IMR-90 (cell line): ENCODE data around the gene SLC6A11. TPM values are rescaled to one million over a fixed set of nuclear protein-coding genes. Genes with fewer than 3 reads are reported as not detected.

Experiments used
- ATAC-seq: fragments of 200-7000 bp; cut with Tn5 transposase; 2 replicates; pipeline ENCODE4 v1.9.1; 2020; ENCODE audit warnings: low read depth, mild to moderate bottlenecking, moderate library complexity
- BruUV-seq: library from RNA; stranded (reverse); fragments of 400-500 nt; replicated peaks from 2 replicates; lab custom pipeline; 2021; lab: Mats Ljungman, UMichigan
- CTCF ChIA-PET: fragments of 300-600 bp; formaldehyde crosslinking; extraction: SDS; loops from one replicate; lab custom pipeline; 2021; ENCODE audit warnings: antibody characterized with exemption; lab: Yijun Ruan, JAX
- POLR2A ChIA-PET: fragments of 300-600 bp; sonication (Branson Sonifier 250); formaldehyde crosslinking; loops from one replicate; lab custom pipeline; 2022; ENCODE audit warnings: antibody characterized with exemption; ENCODE audit not compliant: unreplicated experiment; lab: Charles Lee
- DNase-seq: peaks from one replicate; pipeline ENCODE4 v3.0.0; 2013
- H2AFZ ChIP-seq: replicated peaks from 2 replicates; pipeline ENCODE3; 2013; ENCODE audit warnings: low read length, mild to moderate bottlenecking; ENCODE audit not compliant: poor library complexity
- H2AK5ac ChIP-seq: 2 replicates; pipeline ENCODE4 v1.6.1; 2013; ENCODE audit warnings: low read depth, low read length, inconsistent platforms
- H2AK9ac ChIP-seq: replicated peaks from 2 replicates; pipeline ENCODE3; 2013; ENCODE audit warnings: mild to moderate bottlenecking, low read depth, low read length, moderate library complexity; ENCODE audit not compliant: poor library complexity
- H2BK120ac ChIP-seq: 2 replicates; pipeline ENCODE4 v1.6.1; 2013; ENCODE audit warnings: low read depth, low read length, inconsistent platforms
- H2BK15ac ChIP-seq: 3 replicates; pipeline ENCODE4 v1.6.1; 2013; ENCODE audit warnings: low read depth, low read length, inconsistent platforms
- H2BK20ac ChIP-seq: 2 replicates; pipeline ENCODE4 v1.6.1; 2013; ENCODE audit warnings: low read depth, mild to moderate bottlenecking, inconsistent platforms, low read length, moderate library complexity
- H2BK5ac ChIP-seq: 2 replicates; pipeline ENCODE4 v1.6.1; 2013; ENCODE audit warnings: mild to moderate bottlenecking, low read depth, low read length, inconsistent platforms; ENCODE audit not compliant: poor library complexity, severe bottlenecking
- H3K14ac ChIP-seq: replicated peaks from 2 replicates; pipeline ENCODE4 v1.6.1; 2013; ENCODE audit warnings: low read depth, low read length, inconsistent platforms
- H3K18ac ChIP-seq: 2 replicates; pipeline ENCODE4 v1.6.1; 2013; ENCODE audit warnings: low read depth, low read length, control low read depth
- H3K23ac ChIP-seq: 2 replicates; pipeline ENCODE4 v1.6.1; 2013; ENCODE audit warnings: low read depth, low read length, inconsistent platforms
- H3K27ac ChIP-seq: 2 replicates; pipeline ENCODE4 v1.5.1; 2013; ENCODE audit warnings: mild to moderate bottlenecking, control low read depth, low read length; ENCODE audit not compliant: insufficient read depth
- H3K27me3 ChIP-seq: 2 replicates; pipeline ENCODE4 v1.6.1; 2013; ENCODE audit warnings: low read length; ENCODE audit not compliant: control insufficient read depth, insufficient read depth
- H3K36me3 ChIP-seq: 2 replicates; pipeline ENCODE4 v1.6.1; 2013; ENCODE audit warnings: low read length, mixed read lengths; ENCODE audit not compliant: control insufficient read depth, insufficient read depth
- H3K4ac ChIP-seq: 2 replicates; pipeline ENCODE4 v1.6.1; 2013; ENCODE audit warnings: low read depth, low read length, inconsistent platforms
- H3K4me1 ChIP-seq: 2 replicates; pipeline ENCODE4 v1.6.1; 2013; ENCODE audit warnings: low read length, mixed read lengths; ENCODE audit not compliant: control insufficient read depth, insufficient read depth
- H3K4me2 ChIP-seq: 2 replicates; pipeline ENCODE4 v1.6.1; 2013; ENCODE audit warnings: low read depth, mild to moderate bottlenecking, control low read depth, low read length, moderate library complexity
- H3K4me3 ChIP-seq: 2 replicates; pipeline ENCODE4 v1.5.1; 2013; ENCODE audit warnings: low read depth, mild to moderate bottlenecking, control low read depth, low read length, moderate library complexity; ENCODE audit not compliant: insufficient read depth
- H3K56ac ChIP-seq: 2 replicates; pipeline ENCODE4 v1.6.1; 2013; ENCODE audit warnings: low read length, inconsistent platforms; ENCODE audit not compliant: insufficient read depth; ENCODE audit errors: extremely low read depth
- H3K79me1 ChIP-seq, 2 experiments: 2 replicates each; pipeline ENCODE4 v1.6.1; 2013; ENCODE audit warnings: low read length in 2 of 2, inconsistent platforms in 1 of 2, low read depth in 1 of 2
- H3K9ac ChIP-seq: 2 replicates; pipeline ENCODE4 v1.6.1; 2013; ENCODE audit warnings: low read depth, low read length, control low read depth
- H3K9me1 ChIP-seq: 2 replicates; pipeline ENCODE4 v1.6.1; 2013; ENCODE audit warnings: low read length, inconsistent platforms; ENCODE audit not compliant: insufficient read depth
- H3K9me3 ChIP-seq: 2 replicates; pipeline ENCODE4 v1.6.1; 2013; ENCODE audit warnings: low read length; ENCODE audit not compliant: control insufficient read depth, insufficient read depth
- H4K20me1 ChIP-seq: 2 replicates; pipeline ENCODE4 v1.6.1; 2013; ENCODE audit warnings: low read length, inconsistent platforms; ENCODE audit not compliant: insufficient read depth
- H4K5ac ChIP-seq: 2 replicates; pipeline ENCODE4 v1.6.1; 2013; ENCODE audit warnings: mild to moderate bottlenecking, low read depth, low read length, control low read depth
- H4K8ac ChIP-seq, 2 experiments: 2 replicates each; pipeline ENCODE4 v1.6.1; 2013; ENCODE audit warnings: low read depth in 2 of 2, low read length in 2 of 2, control low read depth in 1 of 2, inconsistent platforms in 1 of 2
- H4K91ac ChIP-seq: 2 replicates; pipeline ENCODE4 v1.6.1; 2013; ENCODE audit warnings: low read depth, low read length, inconsistent platforms; ENCODE audit not compliant: insufficient read depth
- BHLHE40 ChIP-seq: fragments of 150-350 bp; IDR thresholded peaks from 2 replicates; pipeline ENCODE4 v1.6.1; 2016; ENCODE audit warnings: mild to moderate bottlenecking, low read depth, low read length
- CHD1 ChIP-seq: IDR thresholded peaks from 2 replicates; pipeline ENCODE4 v1.6.1; 2012; ENCODE audit warnings: low read depth, low read length, improper control_type of control experiment
- FOS ChIP-seq: fragments of 150-350 bp; IDR thresholded peaks from 2 replicates; pipeline ENCODE4 v1.6.1; 2016; ENCODE audit warnings: low read depth, low read length
- MAZ ChIP-seq: IDR thresholded peaks from 2 replicates; pipeline ENCODE4 v1.6.1; 2012; ENCODE audit warnings: low read depth, mild to moderate bottlenecking, low read length, improper control_type of control experiment, moderate library complexity, borderline replicate concordance
- MXI1 ChIP-seq: IDR thresholded peaks from 2 replicates; pipeline ENCODE4 v1.6.1; 2012; ENCODE audit warnings: low read depth, mild to moderate bottlenecking, low read length, moderate library complexity, borderline replicate concordance
- NFE2L2 ChIP-seq: fragments of 150-350 bp; IDR thresholded peaks from 2 replicates; pipeline ENCODE4 v1.6.1; 2016; ENCODE audit warnings: low read depth, mild to moderate bottlenecking, low read length
- RAD21 ChIP-seq: IDR thresholded peaks from 2 replicates; pipeline ENCODE4 v1.6.1; 2012; ENCODE audit warnings: low read length, improper control_type of control experiment
- RFX5 ChIP-seq: IDR thresholded peaks from 2 replicates; pipeline ENCODE4 v1.8.0; 2012; ENCODE audit warnings: low read depth, mild to moderate bottlenecking, low read length, moderate library complexity
- WGBS, 2 experiments: methylation state at CpG; one replicate each; pipeline versions ENCODE4 v1.1.5 to v1.1.7; 2013; ENCODE audit warnings: missing lambda C conversion rate in 2 of 2; ENCODE audit not compliant: insufficient read length in 1 of 2; ENCODE audit errors: extremely low coverage in 2 of 2; 5-methylcytosine and 5-hydroxymethylcytosine counted together
- dilution Hi-C: fragments of 300-500 bp; cut with HindIII; formaldehyde crosslinking; loops from one replicate; pipeline ENCODE4 v1.14.3; 2018; ENCODE audit warnings: low sequenced_read_pairs; ENCODE audit not compliant: unreplicated experiment
- in situ Hi-C: fragments of 300-500 bp; cut with MboI; formaldehyde crosslinking; loops from 3 replicates; pipeline ENCODE4 v1.14.3; 2019; ENCODE audit warnings: low sequenced_read_pairs, inconsistent platforms, mixed read lengths
- intact Hi-C: fragments of 100-400 bp; cut with micrococcal nuclease; formaldehyde crosslinking; loops from 2 replicates; pipeline ENCODE4 v1.10.0; 2022
- polyA plus RNA-seq, 3 experiments: library from polyadenylated mRNA; depleted of rRNA; stranded (reverse); fragments of >200 nt; gene quantifications; 2 replicates each; pipeline ENCODE4 v1.2.3, GENCODE V29; 2012; ENCODE audit warnings: low replicate concordance in 1 of 3
- total RNA-seq: library from RNA; depleted of rRNA; stranded (reverse); fragments of >200 nt; gene quantifications from 2 replicates; pipeline ENCODE4 v1.2.3, GENCODE V29; 2012
- TF ChIP-seq, protein P1 (sequence below): fragments of 150-350 bp; IDR thresholded peaks from 2 replicates; pipeline ENCODE4 v1.6.1; 2017; ENCODE audit warnings: mild to moderate bottlenecking, antibody characterized with exemption, low read length, low read depth
- TF ChIP-seq, protein P2 (sequence below): fragments of 150-350 bp; IDR thresholded peaks from 2 replicates; pipeline ENCODE4 v1.6.1; 2016; ENCODE audit warnings: low read depth, mild to moderate bottlenecking, low read length, moderate library complexity, borderline replicate concordance

The SLC6A11 gene
- total and polyA plus RNA-seq, 2 of the 4 experiments (the other 2 are of a cell fraction) = not detected

DNA sequence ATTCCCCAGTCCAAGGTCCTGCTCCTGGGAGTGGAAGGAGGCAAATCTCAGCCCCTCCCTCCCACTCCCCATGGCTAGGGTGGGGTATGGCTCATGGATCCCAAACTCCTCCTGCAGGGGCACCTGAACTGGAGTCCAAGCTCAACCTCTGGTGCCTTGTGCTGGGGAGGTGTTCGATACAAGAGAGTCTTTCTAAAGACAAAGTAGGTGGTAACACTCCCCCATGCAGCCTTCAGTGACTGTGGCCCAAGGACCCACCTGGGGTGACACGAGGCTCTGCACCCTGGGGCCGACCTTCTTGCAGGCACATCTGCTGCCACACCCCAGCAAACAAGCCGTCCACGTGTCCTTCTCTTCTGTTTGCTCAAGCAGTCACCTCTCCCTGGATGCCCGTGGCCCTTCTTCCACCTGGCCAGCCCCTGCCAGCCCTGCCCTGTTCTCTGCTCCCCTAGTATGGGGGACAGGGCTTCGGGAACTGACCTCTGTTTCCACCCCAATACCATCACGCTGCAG lies 36.7 kb upstream of the SLC6A11 start:
- intact Hi-C loops (no loop called here), dilution Hi-C loops (no loop called here), in situ Hi-C loops (no loop called here)
- no peaks in the 10 kb centered on the region for H3K79me1 ChIP-seq
- no peak overlapping the region for H2BK20ac ChIP-seq
- H3K23ac ChIP-seq = no peak overlapping the region
- H4K8ac ChIP-seq = no peak overlapping the region
- no peak overlapping the region for H3K56ac ChIP-seq
- no peaks in the 10 kb centered on the region for H3K36me3 ChIP-seq
- H3K4ac ChIP-seq = no peak overlapping the region
- DNase-seq (no peak), ATAC-seq (no peak)
- no peaks in the 10 kb centered on the region for H3K4me1 ChIP-seq
- peaks cover 3% of the 10 kb centered on the region; the same call in 1 of the 2 replicates for H3K27me3 ChIP-seq
- no peak overlapping the region for H2BK120ac ChIP-seq
- no peak overlapping the region for H4K5ac ChIP-seq
- no peaks in the 10 kb centered on the region for H4K20me1 ChIP-seq
- H3K9me1 ChIP-seq = no peaks in the 10 kb centered on the region
- no peak overlapping the region for H2BK15ac ChIP-seq
- no peak overlapping the region for H3K4me2 ChIP-seq
- BruUV-seq = no TSS peak
- 30% methylated on average over 2 of the region's 8 CpGs; no CpG with 5 or more reads in 1 of the 2 experiments for WGBS, 2 experiments
- H3K4me3 ChIP-seq = no peak overlapping the region
- H2AK9ac ChIP-seq = no peak overlapping the region
- ChIA-PET CTCF (no interaction called here), POLR2A (no interaction called here)
- no peak for TF ChIP-seq RAD21
- TF ChIP-seq CHD1 = no peak
- TF ChIP-seq MAZ = no peak
- TF ChIP-seq MXI1 = no peak
- TF ChIP-seq, protein P1, sequence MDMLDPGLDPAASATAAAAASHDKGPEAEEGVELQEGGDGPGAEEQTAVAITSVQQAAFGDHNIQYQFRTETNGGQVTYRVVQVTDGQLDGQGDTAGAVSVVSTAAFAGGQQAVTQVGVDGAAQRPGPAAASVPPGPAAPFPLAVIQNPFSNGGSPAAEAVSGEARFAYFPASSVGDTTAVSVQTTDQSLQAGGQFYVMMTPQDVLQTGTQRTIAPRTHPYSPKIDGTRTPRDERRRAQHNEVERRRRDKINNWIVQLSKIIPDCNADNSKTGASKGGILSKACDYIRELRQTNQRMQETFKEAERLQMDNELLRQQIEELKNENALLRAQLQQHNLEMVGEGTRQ = no peak
- TF ChIP-seq, protein P2, sequence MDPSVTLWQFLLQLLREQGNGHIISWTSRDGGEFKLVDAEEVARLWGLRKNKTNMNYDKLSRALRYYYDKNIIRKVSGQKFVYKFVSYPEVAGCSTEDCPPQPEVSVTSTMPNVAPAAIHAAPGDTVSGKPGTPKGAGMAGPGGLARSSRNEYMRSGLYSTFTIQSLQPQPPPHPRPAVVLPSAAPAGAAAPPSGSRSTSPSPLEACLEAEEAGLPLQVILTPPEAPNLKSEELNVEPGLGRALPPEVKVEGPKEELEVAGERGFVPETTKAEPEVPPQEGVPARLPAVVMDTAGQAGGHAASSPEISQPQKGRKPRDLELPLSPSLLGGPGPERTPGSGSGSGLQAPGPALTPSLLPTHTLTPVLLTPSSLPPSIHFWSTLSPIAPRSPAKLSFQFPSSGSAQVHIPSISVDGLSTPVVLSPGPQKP = no peak
- no peak for TF ChIP-seq FOS
- no peak for TF ChIP-seq BHLHE40
- TF ChIP-seq NFE2L2 = no peak
- TF ChIP-seq RFX5 = no peak
- H3K27ac ChIP-seq = no peak overlapping the region
- H2AK5ac ChIP-seq = no peak overlapping the region
- H3K14ac ChIP-seq = no peak overlapping the region
- no peak overlapping the region for H3K18ac ChIP-seq
- no peak overlapping the region for H2BK5ac ChIP-seq
- no peak overlapping the region for H4K91ac ChIP-seq
- no peak overlapping the region for H2AFZ ChIP-seq
- no peak overlapping the region for H3K9ac ChIP-seq
- no peaks in the 10 kb centered on the region for H3K9me3 ChIP-seq
